ENCODE measurements around the gene CASP8AP2. TPM values are rescaled to one million over a fixed set of nuclear protein-coding genes. Genes with fewer than 3 reads are reported as not detected.
"Not testable (repeated sequence)": the region's sequence is repeated elsewhere in the genome, so short reads cannot be mapped to it uniquely, and the experiment has no call there.

Gene CASP8AP2
- polyA plus RNA-seq, 10 donors, result 10.7 to 19.2 (median 16.1) TPM

DNA sequence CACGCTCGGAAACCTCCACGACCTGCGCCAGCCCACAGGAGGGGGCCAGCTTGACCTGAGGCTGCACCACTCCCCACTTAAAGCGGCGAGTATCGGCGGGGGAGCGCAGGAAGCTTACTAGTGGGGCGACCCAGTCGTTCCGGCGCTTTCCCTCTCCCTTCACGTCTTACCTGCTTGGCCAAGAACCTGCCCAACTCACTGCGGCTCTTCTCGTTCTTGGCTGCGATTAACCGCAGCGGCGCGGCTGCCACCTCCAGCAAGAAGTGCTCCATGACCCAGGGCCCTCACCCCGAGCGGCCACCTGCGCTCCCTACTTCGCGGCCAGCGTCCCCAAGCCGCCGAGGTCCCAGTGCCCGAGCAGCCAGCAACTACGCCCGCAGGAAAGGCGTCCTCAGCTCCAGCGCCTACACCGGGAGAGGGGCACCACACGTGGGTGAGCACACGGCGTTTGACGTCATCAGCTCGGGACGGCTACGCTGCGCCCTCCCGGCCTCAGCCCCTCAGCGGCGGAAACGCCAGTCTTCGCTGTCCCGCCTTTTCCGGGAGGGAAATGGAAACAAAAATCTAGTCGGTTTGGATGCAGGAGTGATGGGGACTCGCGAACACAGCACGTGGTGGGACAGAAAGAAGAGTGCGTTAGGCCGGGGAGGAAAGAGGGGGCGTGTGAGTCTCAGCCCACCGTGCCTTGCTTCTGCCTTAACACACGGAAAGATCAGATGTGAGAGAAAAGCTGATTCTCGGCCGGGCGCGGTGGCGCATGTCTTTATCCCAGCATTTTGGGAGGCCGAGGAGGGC is 10.1 kb upstream of the CASP8AP2 start, which contains the start of gene MDN1:
MDN1 (minus strand) TSS at position 459 of the 795 bp plus-strand sequence; CDS start at position 272, 187 bp downstream.
- peak; percentile 95 to 97 (median 96) for DNase-seq

DNA sequence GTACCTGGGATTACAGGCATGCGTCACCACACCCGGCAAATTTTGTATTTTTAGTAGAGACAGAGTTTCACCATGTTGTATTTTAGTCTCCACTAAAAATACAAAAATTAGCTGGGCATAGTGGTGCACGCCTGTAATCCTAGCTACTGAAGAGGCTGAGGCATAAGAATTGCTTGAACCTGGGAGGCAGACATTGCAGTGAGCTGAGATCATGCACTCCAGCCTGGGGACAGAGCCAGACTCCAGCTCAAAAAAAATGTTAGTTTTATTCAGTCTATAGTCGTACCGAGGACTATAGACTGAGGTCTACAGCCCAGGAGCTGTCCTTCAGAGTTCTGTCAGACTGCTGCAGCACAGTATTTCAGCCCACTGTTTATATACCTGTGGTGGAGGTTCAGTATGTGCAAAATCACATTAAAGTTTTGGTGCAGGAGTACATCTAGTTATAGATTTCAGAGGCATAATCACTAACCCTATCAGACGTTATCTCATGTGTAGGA is 3.6 kb upstream of the CASP8AP2 start:
- peak in 1 of 3 donors; percentile 37 for DNase-seq

DNA sequence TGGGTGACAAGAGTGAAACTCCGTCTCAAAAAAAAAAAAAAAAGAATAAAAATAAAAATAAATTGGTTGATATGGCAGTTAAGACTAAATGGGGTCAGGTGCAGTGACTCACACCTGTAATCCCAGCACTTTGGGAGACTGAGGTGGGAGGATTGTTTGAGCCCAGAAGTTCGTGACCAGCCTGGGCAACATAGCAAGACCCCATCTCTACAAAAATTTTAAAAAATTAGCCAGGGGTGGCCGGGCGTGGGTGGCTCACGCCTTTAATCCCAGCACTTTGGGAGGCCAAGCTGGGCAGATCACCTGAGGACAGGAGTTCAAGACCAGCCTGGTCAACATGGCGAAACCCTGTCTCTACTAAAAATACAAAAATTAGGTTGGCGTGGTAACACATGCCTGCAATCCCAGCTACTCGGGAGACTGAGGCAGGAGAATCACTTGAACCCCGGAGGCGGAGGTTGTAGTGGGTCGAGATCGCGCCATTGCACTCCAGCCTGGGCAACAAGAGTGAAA is 1.1 kb upstream of the CASP8AP2 start:
- not testable (repeated sequence) for DNase-seq

DNA sequence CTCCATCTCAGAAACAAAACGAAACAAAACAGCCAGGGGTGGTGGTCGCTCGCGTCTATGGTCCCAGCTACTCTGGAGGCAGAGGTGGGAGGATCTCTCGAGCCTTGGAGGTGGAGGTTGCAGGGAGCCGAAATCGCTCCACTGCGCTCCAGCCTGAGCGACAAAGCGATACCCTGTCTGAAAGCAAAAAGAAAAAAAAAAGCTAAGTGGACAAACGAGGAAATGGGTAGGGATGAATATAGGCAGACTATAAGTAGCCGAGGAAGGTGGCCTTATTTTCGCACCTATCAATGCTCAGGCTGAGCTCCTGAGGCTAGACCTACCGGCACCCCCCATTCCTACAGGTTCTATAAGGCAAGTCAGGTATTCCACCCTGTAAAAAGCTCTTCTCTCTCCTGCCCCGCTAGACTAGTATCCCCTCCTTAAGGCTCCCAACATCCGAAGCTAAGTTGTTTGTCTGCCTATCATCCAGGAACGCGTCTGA is 650 bp upstream of the CASP8AP2 start:
- no peak for DNase-seq

DNA sequence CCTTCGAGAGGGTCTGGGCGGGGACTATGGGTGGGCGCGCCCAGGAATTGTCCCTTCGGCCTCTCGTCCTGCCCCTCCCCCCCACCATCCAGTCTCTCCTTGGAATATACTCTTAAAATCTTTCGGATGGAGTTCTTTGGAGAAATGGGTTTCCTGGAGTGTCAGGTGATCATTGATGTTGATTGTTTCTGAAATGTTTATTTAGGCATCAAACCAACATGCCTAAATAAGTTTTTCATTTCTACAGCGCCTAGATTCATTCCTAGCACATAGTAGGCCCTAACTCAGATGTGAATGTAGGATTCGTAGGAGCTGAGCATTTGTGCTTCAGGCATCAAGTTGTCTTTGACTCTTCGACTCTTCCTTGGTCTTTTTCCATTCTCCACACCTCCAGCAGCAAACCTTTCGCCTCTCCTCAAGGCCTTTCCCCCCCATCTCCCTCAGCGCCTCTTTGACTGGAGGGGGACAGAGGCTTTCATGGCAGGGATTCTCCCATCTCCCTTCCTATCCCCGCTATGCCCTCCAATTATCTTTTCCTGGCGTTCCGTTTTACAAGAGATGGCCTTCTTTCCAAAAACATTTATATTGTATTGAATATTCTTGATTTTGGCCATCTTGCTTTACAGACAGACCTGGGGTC is 610 bp downstream of the CASP8AP2 start:
- no peak for DNase-seq

DNA sequence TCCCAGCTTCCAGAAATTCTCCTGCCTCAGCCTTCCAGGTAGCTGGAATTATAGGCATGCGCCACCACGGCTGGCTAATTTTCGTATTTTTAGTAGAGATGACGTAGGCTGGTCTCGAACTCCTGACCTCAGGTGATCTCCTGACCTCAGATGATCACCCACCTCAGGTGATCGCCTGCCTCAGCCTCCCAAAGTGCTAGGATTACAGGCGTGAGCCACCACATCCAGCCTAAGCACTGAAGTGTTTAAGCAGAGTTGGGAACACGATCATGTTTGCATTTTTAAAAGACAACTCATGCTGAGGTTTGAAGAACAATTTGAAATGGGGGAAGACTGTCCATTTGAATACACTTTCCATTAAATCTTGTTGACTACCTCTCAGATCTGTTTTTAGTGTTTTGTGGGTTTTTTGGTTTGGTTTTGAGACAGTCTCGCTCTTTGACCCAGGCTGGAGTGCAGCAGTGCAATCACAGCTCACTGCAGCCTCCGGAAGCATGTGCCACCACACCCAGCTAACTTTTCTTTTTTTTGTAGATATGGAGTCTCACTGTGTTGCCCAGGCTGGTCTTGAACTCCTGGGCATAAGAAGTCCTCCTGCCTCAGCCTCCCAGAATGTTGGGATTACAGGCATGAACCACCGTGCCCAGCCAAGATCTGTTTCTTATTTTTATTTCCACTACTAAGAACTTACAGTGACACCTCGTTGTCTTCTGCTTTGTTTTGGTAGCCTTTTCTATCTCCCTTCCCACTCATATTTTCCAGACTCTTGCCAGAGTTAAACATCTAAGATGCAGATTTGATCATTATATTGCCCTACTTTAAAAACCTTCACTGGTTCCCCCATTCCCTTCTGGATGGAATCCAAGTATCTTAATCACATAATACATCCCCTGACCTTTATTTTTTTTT is 5.5 kb downstream of the CASP8AP2 start:
- no peak for DNase-seq

DNA sequence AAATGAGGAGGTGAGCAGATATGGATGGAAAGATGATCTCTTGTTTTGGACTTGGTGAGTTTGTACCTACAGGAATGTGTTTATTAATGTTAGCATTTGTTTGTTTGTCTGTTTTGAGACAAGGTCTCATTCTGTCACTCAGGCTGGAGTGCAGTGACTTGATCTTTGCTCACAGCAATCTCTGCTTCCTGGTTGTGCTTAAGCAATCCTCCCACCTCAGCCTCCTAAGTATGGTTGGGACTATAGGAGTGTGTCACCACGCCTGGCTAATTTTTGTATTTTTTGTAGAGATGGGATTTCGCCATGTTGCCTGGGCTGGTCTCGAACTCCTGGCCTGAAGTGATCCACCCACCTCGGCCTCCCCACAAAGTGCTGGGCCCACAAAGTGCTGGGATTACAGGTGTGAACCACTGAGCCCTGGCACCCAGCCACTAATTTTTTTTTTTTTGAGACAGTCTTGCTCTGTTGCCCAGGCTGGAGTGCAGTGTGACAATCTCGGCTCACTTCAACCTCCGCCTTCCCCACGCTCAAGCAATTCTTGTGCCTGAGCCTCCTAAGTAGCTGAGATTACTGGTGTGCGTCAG is 7.1 kb downstream of the CASP8AP2 start:
- no peak for DNase-seq

DNA sequence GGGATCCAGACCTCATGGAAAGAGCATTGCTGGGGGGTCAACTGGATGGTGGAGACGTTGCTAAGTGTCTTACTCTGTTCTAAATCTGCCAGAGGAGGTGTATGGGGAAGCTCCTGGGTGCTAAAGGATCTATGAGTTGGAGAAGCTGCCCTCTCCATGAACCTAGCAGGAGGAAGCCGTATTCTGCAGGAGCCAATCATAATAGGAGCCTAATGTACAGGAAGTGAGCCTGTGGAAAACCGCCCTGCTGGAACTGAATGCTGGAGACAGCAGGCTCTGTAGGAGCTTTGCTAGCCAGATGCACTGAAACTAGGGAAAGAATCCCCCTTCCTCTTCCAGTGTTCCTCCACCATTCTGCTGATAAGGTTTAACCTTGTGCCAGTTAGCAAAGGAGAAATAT is 10.9 kb downstream of the CASP8AP2 start:
- peak in 2 of 3 donors; percentile 9 to 43 for DNase-seq

DNA sequence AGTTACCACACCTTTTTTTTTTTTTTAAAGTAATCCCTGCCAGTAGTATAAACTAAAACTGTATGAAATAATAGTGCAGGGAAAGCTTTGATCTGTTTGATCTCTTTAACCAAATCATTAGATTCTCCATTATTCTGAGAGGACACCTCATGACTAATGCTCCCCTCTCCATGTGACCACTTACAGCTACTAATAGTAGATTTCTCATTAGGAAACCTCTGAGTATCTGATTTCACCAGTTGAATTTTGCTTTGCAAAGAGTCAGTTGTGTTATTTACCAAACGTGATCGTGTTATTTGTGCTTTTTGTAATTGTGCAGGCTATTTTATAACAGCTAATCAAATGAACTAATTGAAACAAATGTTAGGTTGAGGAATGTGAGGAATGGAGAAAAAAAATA is 12.5 kb downstream of the CASP8AP2 start:
- DNase-seq, result no peak

DNA sequence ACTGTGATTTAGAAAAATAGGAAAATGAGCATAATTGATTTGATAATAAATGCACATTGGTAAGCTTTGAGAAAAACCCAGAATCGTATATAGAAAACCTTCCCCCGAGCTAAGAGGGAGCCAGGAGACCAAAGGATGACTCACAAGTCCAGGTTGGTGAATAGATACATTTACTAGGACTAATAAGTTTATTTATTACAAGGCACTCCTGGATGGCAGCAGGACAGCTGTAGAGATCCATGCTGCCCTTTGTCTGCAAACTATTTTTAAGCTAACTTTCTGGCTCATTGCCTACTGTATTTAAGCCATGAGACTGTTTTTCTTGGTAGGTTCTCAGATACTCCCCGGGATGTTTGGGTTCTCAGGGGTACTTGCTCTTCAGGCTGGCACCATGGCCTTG is 13.4 kb downstream of the CASP8AP2 start:
- DNase-seq, result no peak

DNA sequence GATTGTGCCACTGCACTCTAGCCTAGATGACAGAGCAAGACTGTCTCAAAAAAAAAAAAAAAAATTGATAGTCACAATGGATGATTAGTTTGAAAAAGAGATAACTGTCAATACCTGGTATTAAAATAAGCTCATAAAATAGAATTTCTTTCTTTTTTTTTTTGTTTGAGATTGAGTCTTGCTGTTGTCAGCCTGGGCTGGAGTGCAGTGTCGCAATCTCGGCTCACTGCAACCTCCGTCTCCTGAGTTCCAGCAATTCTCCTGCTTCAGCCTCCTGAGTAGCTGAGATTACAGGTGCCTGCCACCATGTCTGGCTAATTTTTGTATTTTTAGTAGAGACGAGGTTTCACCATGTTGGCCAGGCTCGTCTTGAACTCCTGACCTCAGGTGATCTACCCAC is 17.8 kb downstream of the CASP8AP2 start:
- not testable (repeated sequence) for DNase-seq

DNA sequence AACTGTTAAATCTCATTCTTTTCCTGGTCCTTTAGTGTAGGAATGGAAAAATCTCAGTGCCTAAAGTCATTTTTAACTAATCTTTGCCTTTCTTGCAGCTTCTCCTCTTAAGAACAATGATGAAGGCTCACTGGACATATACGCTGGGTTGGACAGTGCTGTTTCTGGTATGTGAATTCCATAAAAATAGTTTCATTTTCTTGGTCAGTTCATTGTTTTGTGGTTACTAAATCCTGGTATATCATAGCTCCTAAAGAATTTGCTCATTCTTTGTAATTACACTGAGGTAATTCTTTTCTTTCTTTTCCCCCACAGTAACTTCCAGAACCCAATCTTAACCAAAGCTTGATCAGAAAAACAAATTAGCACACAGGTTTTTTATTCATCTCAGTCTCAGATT is 23.4 kb downstream of the CASP8AP2 start:
- no peak for DNase-seq

DNA sequence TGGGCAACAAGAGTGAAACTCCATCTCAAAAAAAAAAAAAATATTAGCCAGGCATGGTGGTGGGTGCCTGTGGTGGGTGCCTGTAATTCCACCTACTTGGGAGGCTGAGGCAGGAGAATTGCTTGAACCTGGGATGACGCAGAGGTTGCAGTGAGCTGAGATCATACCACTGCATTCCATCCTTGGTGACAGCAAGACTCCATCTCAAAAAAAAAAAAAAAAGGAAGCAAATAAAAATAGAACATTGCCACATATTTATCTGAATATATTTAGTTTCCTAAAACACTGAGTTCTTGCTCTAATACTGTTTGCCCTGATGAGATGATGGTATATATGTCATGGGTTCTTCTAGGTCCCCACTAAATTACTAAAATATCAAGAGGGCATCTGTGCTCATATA is 28.4 kb downstream of the CASP8AP2 start:
- no peak for DNase-seq

DNA sequence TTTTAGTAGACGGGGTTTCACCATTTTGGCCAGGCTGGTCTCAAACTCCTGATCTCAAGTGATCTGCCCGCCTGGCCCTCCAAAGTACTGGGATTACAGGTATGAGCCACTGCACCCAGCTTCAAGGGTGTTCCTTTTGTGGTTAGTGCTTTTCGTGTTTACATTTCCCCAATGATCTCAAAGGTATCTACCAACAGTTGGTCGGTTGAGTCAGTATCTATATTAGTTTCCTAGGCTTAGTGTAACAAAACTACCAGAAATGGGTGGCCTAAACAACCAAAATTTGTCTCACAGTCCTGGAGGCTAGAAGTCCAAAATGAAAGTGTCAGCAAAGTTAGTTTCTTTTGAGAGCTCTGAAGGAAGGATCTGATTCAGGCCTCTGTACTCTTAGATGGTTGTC is 30.1 kb downstream of the CASP8AP2 start:
- DNase-seq, result no peak

DNA sequence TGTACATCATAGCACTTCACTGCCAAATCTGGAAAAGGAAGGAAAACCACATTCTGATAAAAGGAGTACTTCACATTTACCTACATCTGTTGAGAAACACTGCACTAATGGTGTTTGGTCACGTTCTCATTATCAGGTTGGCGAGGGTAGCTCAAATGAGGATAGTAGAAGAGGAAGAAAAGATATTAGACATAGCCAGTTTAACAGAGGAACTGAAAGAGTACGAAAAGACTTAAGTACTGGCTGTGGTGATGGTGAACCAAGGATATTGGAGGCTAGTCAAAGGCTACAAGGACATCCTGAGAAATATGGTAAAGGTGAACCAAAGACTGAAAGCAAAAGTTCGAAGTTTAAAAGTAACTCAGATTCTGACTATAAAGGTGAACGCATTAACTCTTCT is 32.6 kb downstream of the CASP8AP2 start:
- DNase-seq, result no peak

DNA sequence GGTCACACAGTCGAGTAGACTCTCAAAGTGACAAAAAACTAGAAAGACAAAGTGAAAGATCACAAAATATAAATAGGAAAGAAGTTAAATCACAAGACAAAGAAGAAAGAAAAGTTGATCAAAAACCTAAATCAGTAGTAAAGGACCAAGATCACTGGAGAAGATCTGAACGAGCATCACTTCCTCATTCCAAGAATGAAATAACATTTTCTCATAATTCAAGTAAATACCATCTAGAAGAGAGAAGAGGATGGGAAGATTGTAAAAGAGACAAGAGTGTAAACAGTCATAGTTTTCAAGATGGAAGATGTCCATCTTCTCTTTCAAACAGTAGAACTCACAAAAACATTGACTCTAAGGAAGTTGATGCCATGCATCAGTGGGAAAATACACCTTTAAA is 33.0 kb downstream of the CASP8AP2 start:
- DNase-seq, result no peak

DNA sequence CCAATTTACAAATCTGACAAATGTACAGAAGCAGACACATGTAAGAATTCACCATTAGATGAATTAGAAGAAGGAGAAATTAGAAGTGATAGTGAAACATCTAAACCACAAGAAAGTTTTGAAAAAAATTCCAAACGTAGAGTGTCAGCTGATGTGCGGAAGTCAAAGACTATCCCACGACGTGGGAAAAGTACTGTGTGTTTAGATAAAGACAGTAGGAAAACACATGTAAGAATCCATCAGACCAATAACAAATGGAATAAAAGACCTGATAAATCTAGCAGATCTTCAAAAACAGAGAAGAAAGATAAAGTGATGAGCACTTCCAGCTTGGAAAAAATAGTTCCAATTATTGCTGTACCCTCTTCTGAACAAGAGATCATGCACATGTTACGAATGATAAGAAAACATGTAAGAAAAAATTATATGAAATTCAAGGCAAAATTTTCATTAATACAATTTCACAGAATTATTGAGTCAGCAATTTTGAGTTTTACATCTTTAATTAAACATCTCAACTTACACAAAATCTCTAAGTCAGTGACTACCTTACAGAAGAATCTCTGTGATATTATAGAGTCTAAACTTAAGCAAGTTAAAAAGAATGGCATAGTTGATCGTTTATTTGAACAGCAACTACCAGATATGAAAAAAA is 36.5 kb downstream of the CASP8AP2 start:
- DNase-seq, result no peak

DNA sequence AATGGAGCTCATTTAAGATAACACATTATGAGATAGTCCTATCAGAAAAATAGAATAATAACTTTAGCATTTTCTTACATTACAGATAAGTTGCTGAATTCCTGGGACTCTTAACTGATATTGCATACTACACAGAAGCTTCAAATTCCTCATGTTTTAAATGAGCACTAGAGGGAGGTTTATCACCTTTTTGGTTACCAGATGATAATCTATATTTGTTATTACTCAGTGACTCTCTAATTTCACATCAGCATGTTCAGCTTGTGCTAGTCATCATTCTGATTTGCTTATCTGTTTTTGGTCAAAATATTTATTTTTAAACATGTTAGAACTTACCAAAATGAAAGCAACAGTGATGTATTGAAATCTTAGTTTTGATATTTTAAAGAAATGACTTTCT is 44.0 kb downstream of the CASP8AP2 start:
- no peak for DNase-seq

DNA sequence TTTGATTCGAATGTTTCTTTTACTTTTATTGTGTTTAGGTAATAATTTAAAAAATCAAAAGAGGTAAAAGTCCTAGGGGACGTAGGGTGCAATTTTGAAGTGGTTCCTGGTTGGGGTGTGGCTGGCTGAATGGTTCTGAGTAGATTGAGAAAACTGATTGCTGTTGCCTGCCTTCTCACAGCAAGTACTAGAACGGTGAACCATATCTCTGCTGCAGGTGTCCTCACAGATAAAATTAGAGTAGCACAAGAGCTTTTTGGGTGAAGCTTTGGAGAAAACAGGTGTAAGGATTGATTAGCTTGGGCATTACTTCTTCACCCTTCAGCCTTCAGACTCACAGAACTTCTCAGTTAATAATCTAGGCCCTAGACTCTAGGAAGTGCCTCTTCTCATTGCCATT is 44.8 kb downstream of the CASP8AP2 start:
- DNase-seq, result no peak

DNA sequence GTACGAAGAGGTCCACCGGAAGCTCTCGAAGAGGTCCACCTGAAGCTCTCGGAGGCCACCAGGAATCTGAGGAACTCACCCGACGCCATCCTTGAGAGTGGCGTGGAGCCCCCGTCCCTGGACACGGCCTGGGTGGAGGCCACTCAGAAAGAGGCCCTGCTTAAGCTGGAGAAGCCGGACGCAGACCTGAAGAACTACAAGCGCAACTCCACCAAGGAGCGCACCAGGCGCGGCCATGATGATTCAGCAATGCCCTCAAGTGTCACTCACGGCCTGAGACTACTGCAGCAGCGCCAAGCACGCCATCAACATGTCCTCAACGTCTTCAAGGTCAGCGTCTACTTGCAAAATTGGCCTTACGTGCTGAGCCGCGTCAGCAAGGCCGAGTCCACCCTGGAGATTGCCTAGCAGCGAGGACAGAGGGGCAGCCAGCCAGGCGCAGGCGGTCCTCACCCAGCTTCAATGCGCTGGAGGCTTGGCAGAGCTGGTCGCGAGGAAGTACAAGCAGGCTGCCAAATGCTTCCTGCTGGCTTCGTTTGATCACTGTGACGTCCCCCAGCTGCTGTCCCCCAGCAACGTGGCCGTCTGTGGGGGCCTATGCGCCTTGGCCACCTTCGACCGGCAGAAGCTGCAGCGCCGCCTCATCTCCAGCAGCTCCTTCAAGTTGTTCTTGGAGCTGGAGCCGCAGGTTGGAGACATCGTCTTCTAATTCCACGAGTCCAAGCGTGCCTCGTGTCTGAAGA is 56.9 kb downstream of the CASP8AP2 start:
- no peak for DNase-seq
